Measurements from ENCODE around the gene AIP. TPM values are rescaled to one million over a fixed set of nuclear protein-coding genes. Genes with fewer than 3 reads are reported as not detected.

Gene AIP
- polyA plus RNA-seq, result 158 TPM

- H3K27ac Mint-ChIP-seq, result peak within 1 kb of the TSS; percentile 91 to 100 (median 97)
- peaks cover 4% of the 10 kb centered on the region for H3K36me3 Mint-ChIP-seq
- peaks cover 36 to 46% (median 41%) of the 10 kb centered on the region in 3 donors for H3K4me1 Mint-ChIP-seq
- H3K4me3 Mint-ChIP-seq, result peak within 1 kb of the TSS; percentile 92 to 98 (median 98)
- no peaks in the 10 kb centered on the region for H3K9me3 Mint-ChIP-seq
- H3K27me3 Mint-ChIP-seq, result no peaks in the 10 kb centered on the region
Measured at GRCh38 chr11:67482827-67483798, at the start of gene AIP. Gene AIP, plus strand, starts transcription at chr11:67483026. Its CDS starts 133 bp downstream, at chr11:67483159.

DNA sequence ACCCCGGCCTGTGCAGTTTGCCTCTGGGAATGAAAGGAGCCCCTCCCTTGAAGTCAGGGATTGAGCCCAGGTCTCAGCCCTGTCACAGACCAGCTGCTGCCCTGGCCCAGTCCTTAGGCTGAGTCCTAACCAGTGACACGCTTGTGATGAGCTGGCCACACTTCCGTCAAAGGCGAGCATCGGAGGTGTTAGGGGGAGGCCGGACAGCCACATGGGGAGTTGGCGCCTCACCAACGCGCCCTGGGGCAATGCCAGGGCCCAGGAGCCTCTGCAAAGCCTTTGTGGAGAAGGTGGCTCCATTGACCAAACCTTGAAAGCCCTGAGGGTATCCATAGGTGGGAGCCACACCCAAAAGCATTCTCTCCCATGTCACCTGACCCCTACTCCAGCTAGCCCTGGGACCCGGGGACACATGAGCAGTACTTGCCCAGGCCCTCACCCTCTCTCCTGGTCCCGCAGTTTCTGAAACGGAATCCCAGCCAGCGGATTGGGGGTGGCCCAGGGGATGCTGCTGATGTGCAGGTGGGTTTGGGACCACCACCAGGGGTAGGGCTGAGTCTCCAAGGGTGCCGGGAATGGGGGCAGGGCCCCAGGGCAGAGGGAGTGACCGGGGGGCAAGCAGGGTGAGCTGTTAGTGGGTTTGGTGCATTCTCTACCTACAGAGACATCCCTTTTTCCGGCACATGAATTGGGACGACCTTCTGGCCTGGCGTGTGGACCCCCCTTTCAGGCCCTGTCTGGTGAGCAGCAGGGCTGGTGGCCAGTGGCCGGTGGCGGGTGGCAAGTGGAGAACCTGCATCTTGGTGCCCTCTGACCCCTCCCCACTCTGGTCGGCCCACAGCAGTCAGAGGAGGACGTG lies 49.1 kb upstream of the AIP start:
- Mint-ChIP-seq H3K27me3 (no peaks in the 10 kb centered on the region), H3K27ac (peak overlapping the region; percentile 80 to 91 (median 90)), H3K36me3 (peaks cover 5% of the 10 kb centered on the region), H3K4me3 (peak overlapping the region; percentile 57 to 98 (median 73)), H3K9me3 (no peaks in the 10 kb centered on the region), H3K4me1 (peaks cover 18 to 23% (median 19%) of the 10 kb centered on the region in 3 donors)

GRCh38 chr11:67434395-67434881 lies 48.4 kb upstream of the AIP start:
- H3K27ac Mint-ChIP-seq, result peak overlapping the region; percentile 80 to 91 (median 90)
- H3K9me3 Mint-ChIP-seq, result no peaks in the 10 kb centered on the region
- peaks cover 5% of the 10 kb centered on the region for H3K36me3 Mint-ChIP-seq
- peak overlapping the region; percentile 61 to 98 (median 90) for H3K4me3 Mint-ChIP-seq
- peaks cover 23 to 28% (median 25%) of the 10 kb centered on the region in 3 donors for H3K4me1 Mint-ChIP-seq
- H3K27me3 Mint-ChIP-seq, result no peaks in the 10 kb centered on the region

DNA sequence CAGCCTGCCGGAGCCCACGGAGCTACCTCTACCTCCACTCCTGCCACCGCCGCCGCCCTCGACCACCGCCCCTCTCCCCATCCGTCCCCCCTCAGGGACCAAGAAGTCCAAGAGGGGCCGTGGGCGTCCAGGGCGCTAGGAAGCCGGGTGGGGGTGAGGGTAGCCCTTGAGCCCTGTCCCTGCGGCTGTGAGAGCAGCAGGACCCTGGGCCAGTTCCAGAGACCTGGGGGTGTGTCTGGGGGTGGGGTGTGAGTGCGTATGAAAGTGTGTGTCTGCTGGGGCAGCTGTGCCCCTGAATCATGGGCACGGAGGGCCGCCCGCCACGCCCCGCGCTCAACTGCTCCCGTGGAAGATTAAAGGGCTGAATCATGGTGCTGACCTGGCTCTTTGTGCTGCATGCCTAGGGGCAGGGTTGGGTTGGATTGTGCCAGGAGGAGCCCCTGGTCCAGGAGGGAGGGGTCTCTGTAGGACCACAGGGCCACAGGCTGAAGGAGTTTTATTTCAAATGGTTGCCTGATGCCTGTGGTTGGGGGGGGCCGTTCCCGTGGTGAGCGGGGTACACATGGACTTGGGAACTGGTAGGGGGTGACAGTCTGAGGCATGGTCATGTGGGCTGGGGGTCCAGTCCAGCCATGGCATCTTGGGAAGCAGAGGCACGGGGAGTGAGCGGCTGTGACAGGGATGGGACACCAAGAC lies 47.6 kb upstream of the AIP start:
- Mint-ChIP-seq H3K36me3 (peaks cover 5% of the 10 kb centered on the region), H3K27me3 (no peaks in the 10 kb centered on the region), H3K4me3 (peak overlapping the region; percentile 96 to 98 (median 96)), H3K9me3 (no peaks in the 10 kb centered on the region), H3K4me1 (peaks cover 28 to 35% (median 31%) of the 10 kb centered on the region in 3 donors), H3K27ac (peak overlapping the region; percentile 91 to 98 (median 96))

DNA sequence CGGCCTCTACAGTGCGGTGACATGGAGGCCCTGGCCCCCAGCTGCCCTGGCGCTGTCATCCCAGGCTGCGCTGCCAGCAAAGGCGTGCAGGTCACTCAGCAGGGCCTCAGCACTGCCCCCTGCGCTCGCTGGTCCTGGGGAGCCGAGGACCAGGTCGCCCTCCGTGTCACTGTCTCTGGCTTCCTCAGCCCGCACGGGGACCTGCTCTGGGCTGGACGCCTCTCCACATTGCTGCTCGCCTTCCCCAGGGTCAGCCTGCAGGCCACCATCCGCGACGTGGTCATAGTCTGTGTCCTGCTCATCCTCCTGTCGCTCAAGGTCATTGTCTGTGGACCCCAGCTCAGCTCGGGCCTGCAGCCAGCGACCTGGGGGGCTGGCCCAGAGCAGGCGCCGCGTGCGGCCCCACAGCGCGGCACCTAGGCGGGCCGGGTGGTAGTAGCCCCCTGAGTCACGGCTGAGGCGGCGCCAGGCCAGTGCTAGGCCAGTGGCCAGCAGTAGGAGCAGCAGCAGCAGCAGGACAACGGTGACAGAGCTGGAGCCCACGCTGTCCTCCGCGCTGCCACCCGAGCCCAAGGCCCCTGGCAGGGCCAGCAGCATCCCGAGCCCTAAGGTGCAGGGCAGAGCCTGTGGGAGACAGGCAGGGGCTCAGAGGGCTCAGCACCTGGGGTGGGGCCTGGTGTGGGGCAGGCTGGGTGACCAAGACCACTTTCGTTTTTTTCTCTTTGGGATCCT lies 46.9 kb upstream of the AIP start:
- peaks cover 32 to 38% (median 37%) of the 10 kb centered on the region in 3 donors for H3K4me1 Mint-ChIP-seq
- H3K27ac Mint-ChIP-seq, result peak overlapping the region; percentile 91 to 98 (median 96)
- peaks cover 5% of the 10 kb centered on the region for H3K36me3 Mint-ChIP-seq
- H3K27me3 Mint-ChIP-seq, result no peaks in the 10 kb centered on the region
- peak overlapping the region; percentile 96 to 98 (median 96) for H3K4me3 Mint-ChIP-seq
- no peaks in the 10 kb centered on the region for H3K9me3 Mint-ChIP-seq

DNA sequence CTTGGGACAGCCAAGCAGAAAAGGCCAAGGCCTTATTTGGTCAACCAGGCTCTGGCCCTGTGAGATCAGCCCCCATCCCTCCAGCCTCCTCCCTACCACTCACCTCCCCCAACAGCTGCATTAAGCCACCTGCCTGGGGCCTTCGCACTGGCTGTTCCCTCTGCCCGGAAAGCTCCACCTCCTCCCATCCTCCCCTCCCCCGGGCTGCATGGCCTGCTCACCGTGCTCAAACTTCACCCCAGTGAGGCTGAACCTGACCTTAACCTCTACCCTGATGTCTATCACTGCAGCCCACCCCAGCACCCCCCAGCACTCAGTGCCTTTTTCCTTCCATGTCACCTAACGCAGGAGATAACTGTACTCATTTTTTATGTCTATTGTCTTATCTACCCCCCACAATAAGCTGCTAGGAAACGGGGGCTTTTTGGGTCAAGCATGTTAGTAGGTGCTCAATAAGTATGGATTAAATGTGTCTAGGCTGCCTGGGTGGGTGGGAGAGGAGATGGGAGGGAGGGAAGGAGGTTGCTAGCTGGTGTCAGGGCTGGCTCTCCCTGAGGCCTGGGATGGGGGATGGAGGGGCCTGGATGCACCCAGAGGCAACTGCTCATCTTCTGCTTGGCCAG lies 46.3 kb upstream of the AIP start:
- Mint-ChIP-seq H3K27me3 (no peaks in the 10 kb centered on the region), H3K4me3 (peak overlapping the region; percentile 96 to 98 (median 96)), H3K4me1 (peaks cover 38 to 43% (median 40%) of the 10 kb centered on the region in 3 donors), H3K9me3 (no peaks in the 10 kb centered on the region), H3K36me3 (peaks cover 5% of the 10 kb centered on the region), H3K27ac (peak overlapping the region; percentile 91 to 98 (median 96))

DNA sequence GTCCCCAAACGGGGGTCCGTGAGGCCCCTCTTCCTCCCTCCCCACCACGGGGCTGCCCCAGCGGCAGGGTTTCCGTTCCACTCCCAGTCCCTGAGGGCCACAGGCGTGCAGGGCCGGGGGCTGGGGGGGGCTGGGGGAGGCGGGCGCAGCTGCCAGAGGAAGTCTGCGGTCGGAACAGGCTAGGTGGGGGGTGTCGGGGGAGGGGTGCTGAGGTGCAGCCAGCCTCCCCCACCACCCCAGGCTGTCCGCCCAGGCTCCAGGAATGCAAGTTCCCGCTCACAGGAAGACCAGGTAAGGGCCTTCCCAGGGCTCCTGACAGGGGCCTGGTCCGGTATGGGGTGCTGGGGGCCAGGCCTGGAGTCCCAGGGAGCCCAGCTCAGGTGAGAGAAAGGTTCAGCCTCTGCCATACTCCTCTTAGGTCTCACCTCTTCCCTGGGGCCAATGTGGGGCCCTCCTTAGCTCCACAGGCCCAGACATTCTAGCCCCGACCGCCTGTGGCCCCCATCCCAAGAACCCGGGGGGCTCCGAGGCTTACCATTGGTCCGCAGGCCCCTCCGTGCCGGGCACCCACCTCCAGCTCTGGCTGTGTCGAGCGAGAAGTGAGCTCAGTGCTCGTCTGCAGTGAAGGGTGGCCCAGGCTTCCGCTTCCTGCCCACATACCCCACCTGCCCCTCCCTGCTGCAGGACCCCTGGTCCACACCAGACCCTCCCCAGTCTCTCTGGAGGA lies 45.6 kb upstream of the AIP start, which contains the start of gene PTPRCAP:
TSS of gene PTPRCAP (minus strand) at position 601 of the 727 bp plus-strand sequence. CDS start at position 538, 63 bp downstream.
- H3K27ac Mint-ChIP-seq, result peak within 1 kb of the TSS; percentile 91 to 98 (median 97)
- no peaks in the 10 kb centered on the region for H3K27me3 Mint-ChIP-seq
- no peaks in the 10 kb centered on the region for H3K9me3 Mint-ChIP-seq
- peak within 1 kb of the TSS; percentile 96 to 98 (median 96) for H3K4me3 Mint-ChIP-seq
- peaks cover 5% of the 10 kb centered on the region for H3K36me3 Mint-ChIP-seq
- H3K4me1 Mint-ChIP-seq, result peaks cover 41 to 42% (median 42%) of the 10 kb centered on the region in 3 donors

GRCh38 chr11:67437809-67438157 lies 45.0 kb upstream of the AIP start:
- Mint-ChIP-seq H3K9me3 (no peaks in the 10 kb centered on the region), H3K4me1 (peaks cover 40 to 45% (median 40%) of the 10 kb centered on the region in 3 donors), H3K27ac (peak overlapping the region; percentile 91 to 98 (median 97)), H3K27me3 (no peaks in the 10 kb centered on the region), H3K4me3 (peak overlapping the region; percentile 96 to 98 (median 96)), H3K36me3 (peaks cover 5% of the 10 kb centered on the region)

- Mint-ChIP-seq H3K4me3 (peak overlapping the region; percentile 96 to 98 (median 96)), H3K4me1 (peaks cover 39 to 45% (median 40%) of the 10 kb centered on the region in 3 donors), H3K27me3 (no peaks in the 10 kb centered on the region), H3K9me3 (no peaks in the 10 kb centered on the region), H3K27ac (peak overlapping the region; percentile 91 to 98 (median 97)), H3K36me3 (peaks cover 5% of the 10 kb centered on the region)
Measured at GRCh38 chr11:67438158-67438902, 44.5 kb upstream of the AIP start.

DNA sequence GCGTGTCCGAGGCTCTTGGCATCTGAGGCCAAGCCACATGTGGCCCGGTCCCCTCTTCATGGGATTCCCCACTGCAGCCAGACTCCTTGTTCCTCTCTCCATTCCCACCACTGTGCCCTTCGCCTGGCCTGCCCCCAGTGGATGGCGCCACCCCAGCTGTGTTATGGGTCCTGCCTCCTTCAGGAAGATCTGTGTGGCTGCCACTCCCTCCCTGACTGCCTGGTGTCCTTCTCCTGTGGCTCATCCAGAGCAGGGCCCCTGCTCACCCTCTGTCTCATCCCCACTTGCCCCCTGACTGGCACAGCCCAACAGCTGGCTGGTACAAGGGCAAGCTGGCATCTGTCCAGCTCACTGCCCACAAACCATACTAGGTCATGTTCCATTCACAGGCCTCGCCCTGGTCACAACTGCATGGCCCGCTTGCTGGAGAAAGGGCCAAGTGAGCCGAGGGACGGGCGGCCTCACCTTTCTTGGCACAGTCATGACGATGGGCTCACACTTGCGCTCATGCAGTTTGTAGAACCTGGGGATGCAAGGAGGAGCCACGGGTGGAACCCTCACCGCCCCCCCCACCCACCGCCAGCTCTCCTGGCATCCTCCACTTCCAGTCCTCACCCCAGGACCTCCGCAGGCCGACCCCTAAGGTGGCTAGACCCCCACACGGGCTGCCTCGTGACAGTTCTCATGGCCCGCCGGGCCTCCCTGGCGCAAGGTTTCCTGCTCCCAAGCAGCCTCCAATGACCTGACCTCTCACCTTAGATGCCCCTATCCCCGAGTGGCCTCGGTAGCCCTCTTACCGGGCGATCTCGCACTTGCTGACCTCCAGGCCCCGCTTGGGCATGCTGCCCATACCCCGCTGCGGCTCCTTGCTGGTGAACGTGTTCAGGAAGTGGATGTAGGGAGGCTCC lies 43.3 kb upstream of the AIP start:
- peak overlapping the region; percentile 96 to 98 (median 96) for H3K4me3 Mint-ChIP-seq
- no peaks in the 10 kb centered on the region for H3K9me3 Mint-ChIP-seq
- peak overlapping the region; percentile 83 to 98 (median 91) for H3K27ac Mint-ChIP-seq
- peaks cover 5% of the 10 kb centered on the region for H3K36me3 Mint-ChIP-seq
- peaks cover 35 to 44% (median 38%) of the 10 kb centered on the region in 3 donors for H3K4me1 Mint-ChIP-seq
- H3K27me3 Mint-ChIP-seq, result no peaks in the 10 kb centered on the region
